Right atrium auricular region (tissue), 2 donors: ENCODE results near the gene CNTNAP1. TPM values are rescaled to one million over a fixed set of nuclear protein-coding genes. Genes with fewer than 3 reads are reported as not detected.
A peak's percentile ranks its signal among the peaks of the same experiment; 100 is the strongest.

Source experiments
- DNase-seq: peaks from one replicate; pipeline ENCODE4 v3.0.0-alpha.2; 2019; ENCODE audit warnings: low spot score
- H3K27ac ChIP-seq, 2 donors: fragments of 200-600 bp; sonication (generic); 1 replicate in 1 of 2; 2 replicates in 1 of 2; pipeline ENCODE4 v1.5.1; 2016 to 2019
- H3K27me3 ChIP-seq, 2 donors: fragments of 200-600 bp; sonication (generic); one replicate each; pipeline versions ENCODE4 v1.5.1 to v1.6.0; 2017 to 2019
- H3K36me3 ChIP-seq: fragments of 200-600 bp; sonication (generic); one replicate; pipeline ENCODE4 v1.5.1; 2016
- H3K4me1 ChIP-seq, 2 donors: fragments of 200-600 bp; sonication (generic); one replicate each; pipeline versions ENCODE4 v1.5.1 to v1.6.0; 2017 to 2019
- H3K4me3 ChIP-seq, 2 donors: fragments of 200-600 bp; sonication (generic); 1 replicate in 1 of 2; 2 replicates in 1 of 2; pipeline ENCODE4 v1.5.1; 2017 to 2019; ENCODE audit warnings: mild to moderate bottlenecking in 1 of 2, moderate library complexity in 1 of 2
- H3K9me3 ChIP-seq, 2 donors: fragments of 200-600 bp; sonication (generic); one replicate each; pipeline ENCODE4 v1.5.1; 2019
- total RNA-seq, 2 donors: library from RNA; depleted of rRNA; stranded (reverse); fragments of >200 nt; gene quantifications; one replicate each; pipeline ENCODE4 v1.1.0, GENCODE V29; 2016
- TF ChIP-seq, protein P1 (sequence below), 2 donors: fragments of 200-600 bp; sonication (generic); IDR thresholded peaks; one replicate each; pipeline ENCODE4 v1.5.1; 2019; ENCODE audit warnings: antibody characterized with exemption in 2 of 2

Gene CNTNAP1
- total RNA-seq, 2 donors from 2014 or later, result 0.96 to 2.0 TPM

- Histone ChIP-seq H3K36me3 (no peaks in the 10 kb centered on the region), H3K27ac (peak overlapping the region; percentile 54 to 62), H3K4me1 (peaks cover 0 to 59% of the 10 kb centered on the region in 2 donors), H3K4me3 (peak overlapping the region; percentile 37 to 50), H3K27me3 (no peaks in the 10 kb centered on the region), H3K9me3 (no peaks in the 10 kb centered on the region)
- TF ChIP-seq, protein P1, sequence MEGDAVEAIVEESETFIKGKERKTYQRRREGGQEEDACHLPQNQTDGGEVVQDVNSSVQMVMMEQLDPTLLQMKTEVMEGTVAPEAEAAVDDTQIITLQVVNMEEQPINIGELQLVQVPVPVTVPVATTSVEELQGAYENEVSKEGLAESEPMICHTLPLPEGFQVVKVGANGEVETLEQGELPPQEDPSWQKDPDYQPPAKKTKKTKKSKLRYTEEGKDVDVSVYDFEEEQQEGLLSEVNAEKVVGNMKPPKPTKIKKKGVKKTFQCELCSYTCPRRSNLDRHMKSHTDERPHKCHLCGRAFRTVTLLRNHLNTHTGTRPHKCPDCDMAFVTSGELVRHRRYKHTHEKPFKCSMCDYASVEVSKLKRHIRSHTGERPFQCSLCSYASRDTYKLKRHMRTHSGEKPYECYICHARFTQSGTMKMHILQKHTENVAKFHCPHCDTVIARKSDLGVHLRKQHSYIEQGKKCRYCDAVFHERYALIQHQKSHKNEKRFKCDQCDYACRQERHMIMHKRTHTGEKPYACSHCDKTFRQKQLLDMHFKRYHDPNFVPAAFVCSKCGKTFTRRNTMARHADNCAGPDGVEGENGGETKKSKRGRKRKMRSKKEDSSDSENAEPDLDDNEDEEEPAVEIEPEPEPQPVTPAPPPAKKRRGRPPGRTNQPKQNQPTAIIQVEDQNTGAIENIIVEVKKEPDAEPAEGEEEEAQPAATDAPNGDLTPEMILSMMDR (IDR thresholded peaks at IDR 0.05), result no peak
- DNase-seq, result peak; percentile 66
These were observed 532 bp downstream of the CNTNAP1 start for GRCh38 chr17:42682722-42683403.

DNA sequence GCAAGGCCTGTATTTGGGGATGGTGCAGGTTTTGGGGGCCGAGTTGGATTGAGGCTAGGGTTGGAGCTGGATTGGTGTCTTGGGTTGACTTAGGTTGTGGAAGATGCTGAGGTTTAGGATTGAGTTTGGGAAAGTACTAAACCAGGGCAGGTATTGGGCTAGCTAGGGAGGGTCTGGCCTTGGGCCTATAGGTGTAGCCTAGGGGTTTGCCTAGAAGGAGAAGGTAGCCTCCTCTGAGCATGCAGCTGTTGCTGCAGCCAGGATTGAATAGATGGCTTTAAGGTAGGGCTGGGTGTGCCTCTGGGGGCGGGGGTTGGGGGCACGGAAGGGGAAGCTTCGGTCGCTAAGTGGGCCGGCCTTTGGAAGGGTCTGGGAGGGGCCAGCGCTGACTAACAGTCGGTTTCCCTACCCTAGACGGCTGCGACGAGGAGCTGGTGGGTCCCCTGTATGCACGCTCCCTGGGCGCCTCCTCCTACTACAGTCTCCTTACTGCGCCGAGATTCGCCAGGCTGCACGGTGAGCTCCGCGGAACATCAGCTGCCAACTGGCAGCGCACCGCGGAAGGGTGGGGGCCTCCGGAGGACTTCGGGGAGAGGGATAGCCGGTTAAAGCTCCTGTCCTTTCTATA is 1.2 kb downstream of the CNTNAP1 start:
- H3K4me1 ChIP-seq, result peaks cover 0 to 56% of the 10 kb centered on the region in 2 donors

DNA sequence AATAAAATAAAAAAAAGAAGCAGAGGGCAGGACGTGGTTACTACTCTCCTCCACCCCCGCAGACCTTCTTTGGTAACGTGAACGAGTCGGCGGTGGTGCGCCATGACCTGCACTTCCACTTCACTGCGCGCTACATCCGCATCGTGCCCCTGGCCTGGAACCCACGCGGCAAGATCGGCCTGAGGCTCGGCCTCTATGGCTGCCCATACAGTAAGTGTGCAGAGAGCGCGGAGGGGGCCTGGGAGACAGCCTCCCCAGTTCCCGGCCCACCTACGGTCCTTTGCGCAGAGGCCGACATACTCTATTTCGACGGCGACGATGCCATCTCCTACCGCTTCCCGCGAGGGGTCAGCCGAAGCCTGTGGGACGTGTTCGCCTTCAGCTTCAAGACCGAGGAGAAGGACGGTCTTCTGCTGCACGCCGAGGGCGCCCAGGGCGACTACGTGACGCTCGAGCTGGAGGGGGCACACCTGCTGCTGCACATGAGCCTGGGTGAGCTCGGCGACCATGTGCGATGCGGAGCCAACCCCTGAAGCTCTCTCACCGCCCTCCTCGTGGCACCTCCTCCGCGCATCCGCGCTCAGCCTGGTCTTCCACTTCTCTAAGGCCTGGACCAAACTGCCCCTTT is 2.7 kb downstream of the CNTNAP1 start:
- Histone ChIP-seq H3K27me3 (no peaks in the 10 kb centered on the region), H3K4me1 (peaks cover 0 to 40% of the 10 kb centered on the region in 2 donors), H3K9me3 (no peaks in the 10 kb centered on the region), H3K4me3 (no peak overlapping the region), H3K36me3 (no peaks in the 10 kb centered on the region), H3K27ac (no peak overlapping the region)
- DNase-seq, result no peak
- TF ChIP-seq, protein P1 (IDR thresholded peaks at IDR 0.05), result no peak

More for the DNA sequence above, 1.2 kb downstream of the CNTNAP1 start:
- Histone ChIP-seq H3K27me3 (no peaks in the 10 kb centered on the region), H3K27ac (peak overlapping the region; percentile 54 to 62), H3K4me3 (peak overlapping the region; percentile 37 to 50), H3K9me3 (no peaks in the 10 kb centered on the region), H3K36me3 (no peaks in the 10 kb centered on the region)
- DNase-seq, result peak; percentile 64
- TF ChIP-seq, protein P1 (IDR thresholded peaks at IDR 0.05), result no peak

DNA sequence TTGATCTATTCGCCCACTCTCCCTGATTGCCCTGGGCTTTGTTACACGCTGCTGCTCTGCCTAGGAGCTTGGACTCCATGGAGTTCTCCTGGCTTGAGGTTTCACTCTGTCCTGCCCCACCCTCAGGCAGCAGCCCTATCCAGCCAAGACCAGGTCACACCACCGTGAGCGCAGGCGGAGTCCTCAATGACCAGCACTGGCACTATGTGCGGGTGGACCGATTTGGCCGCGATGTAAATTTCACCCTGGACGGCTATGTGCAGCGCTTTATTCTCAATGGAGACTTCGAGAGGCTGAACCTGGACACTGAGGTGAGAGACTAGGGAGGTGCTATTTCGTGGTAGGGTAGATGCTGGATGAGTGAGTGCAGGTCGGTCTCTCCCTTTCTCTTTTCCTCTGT is 3.5 kb downstream of the CNTNAP1 start:
- Histone ChIP-seq H3K36me3 (no peaks in the 10 kb centered on the region), H3K27ac (no peak overlapping the region), H3K27me3 (no peaks in the 10 kb centered on the region), H3K4me3 (no peak overlapping the region), H3K4me1 (peaks cover 0 to 32% of the 10 kb centered on the region in 2 donors), H3K9me3 (no peaks in the 10 kb centered on the region)
- no peak for DNase-seq
- TF ChIP-seq, protein P1 (IDR thresholded peaks at IDR 0.05), result no peak

DNA sequence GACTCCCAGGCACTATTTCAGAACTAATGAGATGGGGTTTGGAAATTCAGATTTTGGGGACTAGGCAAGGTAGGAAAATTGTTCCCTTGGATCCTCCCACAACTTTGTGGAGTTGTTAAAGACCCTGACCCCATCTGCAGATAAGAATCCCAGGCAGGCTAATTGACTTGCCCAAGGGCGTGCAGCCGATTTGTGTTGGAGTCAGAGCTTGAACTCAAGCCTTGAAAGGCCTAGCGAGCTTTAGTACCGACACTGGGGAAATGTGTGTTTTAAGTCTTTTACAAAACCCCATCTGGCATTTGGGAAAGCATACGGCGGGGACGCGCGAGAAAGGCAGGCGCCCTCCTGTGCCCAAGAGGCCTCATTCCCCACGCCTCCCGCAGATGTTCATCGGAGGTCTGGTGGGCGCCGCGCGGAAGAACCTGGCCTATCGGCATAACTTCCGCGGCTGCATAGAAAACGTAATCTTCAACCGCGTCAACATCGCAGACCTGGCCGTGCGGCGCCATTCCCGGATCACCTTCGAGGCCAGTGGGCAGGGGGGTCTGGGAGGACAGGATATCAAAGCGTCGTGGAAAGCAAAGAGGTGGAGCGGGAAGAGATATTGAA is 4.3 kb downstream of the CNTNAP1 start:
- no peaks in the 10 kb centered on the region for H3K36me3 ChIP-seq

More for the DNA sequence above, 4.3 kb downstream of the CNTNAP1 start:
- Histone ChIP-seq H3K4me1 (peaks cover 0 to 27% of the 10 kb centered on the region in 2 donors), H3K9me3 (no peaks in the 10 kb centered on the region), H3K4me3 (no peak overlapping the region), H3K27ac (no peak overlapping the region), H3K27me3 (no peaks in the 10 kb centered on the region)
- TF ChIP-seq, protein P1 (IDR thresholded peaks at IDR 0.05), result no peak
- DNase-seq, result no peak
